Neural cell (in vitro differentiated cells): ENCODE data around the gene ZNF385C. TPM values are rescaled to one million over a fixed set of nuclear protein-coding genes. Genes with fewer than 3 reads are reported as not detected.

ENCODE experiments used
- H2AFZ ChIP-seq: fragments of 200-600, 300-800 bp; sonication (generic), shearing (Covaris generic); 2 replicates; pipeline ENCODE4 v1.6.0; 2014; ENCODE audit warnings: low read depth, mild to moderate bottlenecking, antibody characterized with exemption, low read length, moderate library complexity
- H3F3A ChIP-seq: fragments of 200-600 bp; shearing (Covaris generic); 2 replicates; pipeline ENCODE4 v1.6.1; 2016; ENCODE audit warnings: mild to moderate bottlenecking, moderate library complexity, mixed read lengths, antibody characterized with exemption, low read length; ENCODE audit not compliant: insufficient read depth, poor library complexity, severe bottlenecking
- H3K27ac ChIP-seq: fragments of 200-600, 300-800 bp; sonication (generic), shearing (Covaris generic); 2 replicates; pipeline ENCODE4 v1.5.1; 2014; ENCODE audit warnings: mild to moderate bottlenecking, low read length, moderate library complexity
- H3K27me3 ChIP-seq: fragments of 300-800, 200-600 bp; sonication (generic), shearing (Covaris generic); 2 replicates; pipeline ENCODE4 v1.6.0; 2014; ENCODE audit warnings: mild to moderate bottlenecking, low read depth, low read length, moderate library complexity; ENCODE audit not compliant: insufficient read depth
- H3K36me3 ChIP-seq: fragments of 300-800, 200-600 bp; sonication (generic), shearing (Covaris generic); 2 replicates; pipeline ENCODE4 v1.5.1; 2014; ENCODE audit warnings: mild to moderate bottlenecking, antibody characterized with exemption, low read length, moderate library complexity; ENCODE audit not compliant: insufficient read depth
- H3K4me2 ChIP-seq: fragments of 300-800, 200-600 bp; sonication (generic), shearing (Covaris generic); 2 replicates; pipeline ENCODE4 v1.6.0; 2014; ENCODE audit warnings: mild to moderate bottlenecking, low read length
- H3K4me3 ChIP-seq: fragments of 300-800, 200-600 bp; sonication (generic), shearing (Covaris generic); 2 replicates; pipeline ENCODE4 v1.5.1; 2014; ENCODE audit warnings: mild to moderate bottlenecking, low read length, moderate library complexity
- H3K79me2 ChIP-seq: fragments of 200-600 bp; shearing (Covaris generic); replicated peaks from 2 replicates; pipeline ENCODE4 v1.6.0; 2014; ENCODE audit warnings: mild to moderate bottlenecking, low read length, moderate library complexity; ENCODE audit not compliant: insufficient read depth
- H3K9ac ChIP-seq: fragments of 300-800, 200-600 bp; sonication (generic), shearing (Covaris generic); 2 replicates; pipeline ENCODE4 v1.6.1; 2016; ENCODE audit warnings: mild to moderate bottlenecking, low read length, mixed read lengths
- H3K9me2 ChIP-seq: fragments of 200-600 bp; shearing (Covaris generic); 2 replicates; pipeline ENCODE4 v1.6.1; 2016; ENCODE audit warnings: mild to moderate bottlenecking, low read length, mixed read lengths; ENCODE audit not compliant: insufficient read depth
- H3K9me3 ChIP-seq: fragments of 200-600, 300-800 bp; sonication (generic), shearing (Covaris generic); 2 replicates; pipeline ENCODE4 v1.6.1; 2016; ENCODE audit warnings: mild to moderate bottlenecking, mixed run types, low read length, moderate library complexity, mixed read lengths
- H4K20me1 ChIP-seq: fragments of 200-600 bp; shearing (Covaris generic); 2 replicates; pipeline ENCODE4 v1.6.1; 2016; ENCODE audit warnings: mild to moderate bottlenecking, mixed run types; ENCODE audit not compliant: insufficient read depth
- EP300 ChIP-seq: fragments of 450-650 bp; conservative IDR thresholded peaks from 2 replicates; pipeline ENCODE4 v1.6.1; 2014; ENCODE audit warnings: antibody characterized with exemption, mild to moderate bottlenecking, moderate library complexity; ENCODE audit not compliant: poor library complexity, severe bottlenecking
- EZH2 ChIP-seq: fragments of 200-600, 300-800 bp; shearing (Covaris generic), sonication (generic); IDR thresholded peaks from 2 replicates; pipeline ENCODE4 v1.6.1; 2014; ENCODE audit warnings: antibody characterized with exemption, low read length, borderline replicate concordance, mild to moderate bottlenecking; ENCODE audit not compliant: insufficient read depth, poor library complexity, severe bottlenecking
- MXI1 ChIP-seq: fragments of 450-650 bp; conservative IDR thresholded peaks from 2 replicates; pipeline ENCODE4 v1.6.1; 2014; ENCODE audit warnings: antibody characterized with exemption, mild to moderate bottlenecking; ENCODE audit not compliant: poor library complexity, severe bottlenecking
- POLR2AphosphoS5 ChIP-seq: IDR thresholded peaks from 2 replicates; pipeline ENCODE4 v1.6.1; 2012
- RAD21 ChIP-seq: fragments of 450-650 bp; conservative IDR thresholded peaks from 2 replicates; pipeline ENCODE4 v1.6.1; 2014; ENCODE audit warnings: antibody characterized with exemption, mild to moderate bottlenecking, moderate library complexity
- SMC3 ChIP-seq: fragments of 450-650 bp; conservative IDR thresholded peaks from 2 replicates; pipeline ENCODE4 v1.6.1; 2014; ENCODE audit warnings: antibody characterized with exemption, mild to moderate bottlenecking, moderate library complexity; ENCODE audit not compliant: poor library complexity
- TAF1 ChIP-seq: IDR thresholded peaks from 2 replicates; pipeline ENCODE4 v1.6.1; 2012; ENCODE audit warnings: low read depth
- polyA plus RNA-seq: library from polyadenylated mRNA; depleted of rRNA; stranded (reverse); fragments of >200 nt; gene quantifications from 2 replicates; pipeline ENCODE4 v1.2.3, GENCODE V29; 2014
- TF ChIP-seq, protein P1 (sequence below): fragments of 450-650 bp; IDR thresholded peaks from 2 replicates; pipeline ENCODE4 v1.5.1; 2014; ENCODE audit warnings: antibody characterized with exemption, mild to moderate bottlenecking, moderate library complexity; ENCODE audit not compliant: poor library complexity, severe bottlenecking
- TF ChIP-seq, protein P2 (sequence below): IDR thresholded peaks from 2 replicates; pipeline ENCODE4 v1.6.1; 2012; ENCODE audit warnings: borderline replicate concordance

The ZNF385C gene
- polyA plus RNA-seq, 1 donor from 2014 or later = 0.69 TPM

DNA sequence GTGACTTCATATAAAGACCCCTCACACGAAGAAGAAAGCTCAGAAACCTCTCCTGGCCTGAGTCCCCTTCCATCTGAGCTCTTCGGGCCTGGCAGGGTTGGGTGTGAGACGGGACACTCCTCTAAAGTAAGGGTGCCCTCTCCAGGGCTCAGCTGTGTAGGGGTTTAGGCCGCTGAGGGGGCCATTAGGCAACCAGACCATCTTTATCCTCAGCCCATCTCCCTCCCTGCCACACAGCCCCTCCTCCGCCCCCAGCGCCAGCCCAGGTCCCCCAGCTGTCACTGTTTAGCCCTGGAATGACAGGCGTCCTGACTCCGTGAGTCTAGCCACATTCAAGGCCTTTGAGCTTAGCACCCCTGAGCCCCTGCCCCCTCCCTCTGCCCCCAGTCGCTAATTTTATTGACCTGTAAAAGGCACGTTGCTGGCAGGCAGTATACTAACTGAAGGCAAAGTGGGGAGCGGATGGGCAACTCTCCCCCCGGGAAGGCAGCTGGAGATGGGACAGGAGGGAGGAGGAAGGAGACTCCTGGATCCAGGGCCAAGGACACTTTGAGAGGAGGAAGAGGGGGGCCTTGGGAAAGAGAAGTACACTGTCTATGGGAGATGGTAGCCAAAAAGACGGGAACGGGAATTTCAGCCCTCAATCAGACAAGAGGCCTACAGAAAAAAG lies 592 bp upstream of the ZNF385C start:
- no peaks in the 10 kb centered on the region for H3K79me2 ChIP-seq
- H3K9ac ChIP-seq = no peak overlapping the region
- no peaks in the 10 kb centered on the region for H3K9me3 ChIP-seq
- H3K4me2 ChIP-seq = no peak overlapping the region
- H3K27ac ChIP-seq = no peak overlapping the region
- no peaks in the 10 kb centered on the region for H3K9me2 ChIP-seq
- no peak overlapping the region for H2AFZ ChIP-seq
- peaks cover 18% of the 10 kb centered on the region for H3K27me3 ChIP-seq
- H4K20me1 ChIP-seq = no peaks in the 10 kb centered on the region
- no peaks in the 10 kb centered on the region for H3K36me3 ChIP-seq
- TF ChIP-seq EZH2 (no peak), SMC3 (no peak), TAF1 (no peak), RAD21 (no peak), MXI1 (no peak), POLR2AphosphoS5 (no peak), EP300 (no peak)
- TF ChIP-seq, protein P1, sequence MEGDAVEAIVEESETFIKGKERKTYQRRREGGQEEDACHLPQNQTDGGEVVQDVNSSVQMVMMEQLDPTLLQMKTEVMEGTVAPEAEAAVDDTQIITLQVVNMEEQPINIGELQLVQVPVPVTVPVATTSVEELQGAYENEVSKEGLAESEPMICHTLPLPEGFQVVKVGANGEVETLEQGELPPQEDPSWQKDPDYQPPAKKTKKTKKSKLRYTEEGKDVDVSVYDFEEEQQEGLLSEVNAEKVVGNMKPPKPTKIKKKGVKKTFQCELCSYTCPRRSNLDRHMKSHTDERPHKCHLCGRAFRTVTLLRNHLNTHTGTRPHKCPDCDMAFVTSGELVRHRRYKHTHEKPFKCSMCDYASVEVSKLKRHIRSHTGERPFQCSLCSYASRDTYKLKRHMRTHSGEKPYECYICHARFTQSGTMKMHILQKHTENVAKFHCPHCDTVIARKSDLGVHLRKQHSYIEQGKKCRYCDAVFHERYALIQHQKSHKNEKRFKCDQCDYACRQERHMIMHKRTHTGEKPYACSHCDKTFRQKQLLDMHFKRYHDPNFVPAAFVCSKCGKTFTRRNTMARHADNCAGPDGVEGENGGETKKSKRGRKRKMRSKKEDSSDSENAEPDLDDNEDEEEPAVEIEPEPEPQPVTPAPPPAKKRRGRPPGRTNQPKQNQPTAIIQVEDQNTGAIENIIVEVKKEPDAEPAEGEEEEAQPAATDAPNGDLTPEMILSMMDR = no peak
- TF ChIP-seq, protein P2, sequence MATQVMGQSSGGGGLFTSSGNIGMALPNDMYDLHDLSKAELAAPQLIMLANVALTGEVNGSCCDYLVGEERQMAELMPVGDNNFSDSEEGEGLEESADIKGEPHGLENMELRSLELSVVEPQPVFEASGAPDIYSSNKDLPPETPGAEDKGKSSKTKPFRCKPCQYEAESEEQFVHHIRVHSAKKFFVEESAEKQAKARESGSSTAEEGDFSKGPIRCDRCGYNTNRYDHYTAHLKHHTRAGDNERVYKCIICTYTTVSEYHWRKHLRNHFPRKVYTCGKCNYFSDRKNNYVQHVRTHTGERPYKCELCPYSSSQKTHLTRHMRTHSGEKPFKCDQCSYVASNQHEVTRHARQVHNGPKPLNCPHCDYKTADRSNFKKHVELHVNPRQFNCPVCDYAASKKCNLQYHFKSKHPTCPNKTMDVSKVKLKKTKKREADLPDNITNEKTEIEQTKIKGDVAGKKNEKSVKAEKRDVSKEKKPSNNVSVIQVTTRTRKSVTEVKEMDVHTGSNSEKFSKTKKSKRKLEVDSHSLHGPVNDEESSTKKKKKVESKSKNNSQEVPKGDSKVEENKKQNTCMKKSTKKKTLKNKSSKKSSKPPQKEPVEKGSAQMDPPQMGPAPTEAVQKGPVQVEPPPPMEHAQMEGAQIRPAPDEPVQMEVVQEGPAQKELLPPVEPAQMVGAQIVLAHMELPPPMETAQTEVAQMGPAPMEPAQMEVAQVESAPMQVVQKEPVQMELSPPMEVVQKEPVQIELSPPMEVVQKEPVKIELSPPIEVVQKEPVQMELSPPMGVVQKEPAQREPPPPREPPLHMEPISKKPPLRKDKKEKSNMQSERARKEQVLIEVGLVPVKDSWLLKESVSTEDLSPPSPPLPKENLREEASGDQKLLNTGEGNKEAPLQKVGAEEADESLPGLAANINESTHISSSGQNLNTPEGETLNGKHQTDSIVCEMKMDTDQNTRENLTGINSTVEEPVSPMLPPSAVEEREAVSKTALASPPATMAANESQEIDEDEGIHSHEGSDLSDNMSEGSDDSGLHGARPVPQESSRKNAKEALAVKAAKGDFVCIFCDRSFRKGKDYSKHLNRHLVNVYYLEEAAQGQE = no peak
- H3F3A ChIP-seq = no peaks in the 10 kb centered on the region
- H3K4me3 ChIP-seq = no peak overlapping the region

DNA sequence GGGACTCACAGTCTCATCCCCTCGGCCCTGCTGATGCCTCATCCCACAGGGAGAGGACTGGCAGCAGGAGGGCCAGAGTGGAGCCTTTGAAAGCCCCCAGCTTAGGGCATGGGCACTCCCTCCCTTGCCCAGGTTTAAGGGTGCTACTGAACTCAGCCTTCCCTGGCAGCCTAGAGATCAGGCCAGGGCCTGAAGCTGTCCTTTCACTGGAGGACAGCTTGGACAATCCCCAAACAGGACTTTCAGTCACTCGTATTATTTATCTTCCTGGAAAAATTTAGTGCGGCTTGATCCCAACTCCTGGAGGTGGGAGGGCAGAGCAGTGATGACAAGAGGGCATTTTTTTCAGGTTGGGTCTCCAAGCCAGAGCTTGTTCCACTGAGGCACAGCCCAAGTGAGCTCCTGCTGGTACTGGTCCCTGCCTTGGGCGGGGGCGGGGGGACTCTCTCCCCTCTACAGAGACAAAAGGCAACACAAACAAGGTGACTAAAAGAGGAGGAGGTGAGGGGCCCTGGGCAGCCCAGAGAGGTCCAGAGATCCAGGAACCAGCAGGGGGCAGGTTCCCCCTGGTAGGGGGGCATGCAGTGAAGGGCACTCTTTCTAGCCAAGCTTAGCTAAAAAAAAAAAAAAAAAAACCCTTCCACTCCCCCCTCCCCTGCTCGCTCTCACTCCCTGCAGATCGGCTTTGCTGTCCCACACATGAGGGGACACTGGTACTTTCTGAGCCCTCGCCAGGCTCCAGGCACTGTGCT lies 1.7 kb downstream of the ZNF385C start:
- no peaks in the 10 kb centered on the region for H3F3A ChIP-seq
- H3K9me3 ChIP-seq = no peaks in the 10 kb centered on the region
- no peak overlapping the region for H3K27ac ChIP-seq
- no peak overlapping the region for H3K9ac ChIP-seq
- H4K20me1 ChIP-seq = no peaks in the 10 kb centered on the region
- TF ChIP-seq RAD21 = no peak
- TF ChIP-seq MXI1 = no peak
- TF ChIP-seq, protein P2 = no peak
- TF ChIP-seq EP300 = no peak
- TF ChIP-seq SMC3 = no peak
- TF ChIP-seq, protein P1 = no peak
- no peaks in the 10 kb centered on the region for H3K36me3 ChIP-seq
- no peak overlapping the region for H2AFZ ChIP-seq
- H3K27me3 ChIP-seq = peaks cover 18% of the 10 kb centered on the region
- H3K4me2 ChIP-seq = no peak overlapping the region
- H3K79me2 ChIP-seq = no peaks in the 10 kb centered on the region
- no peaks in the 10 kb centered on the region for H3K9me2 ChIP-seq
- no peak overlapping the region for H3K4me3 ChIP-seq
